ENCODE data around the gene ADGRL3. TPM values are rescaled to one million over a fixed set of nuclear protein-coding genes. Genes with fewer than 3 reads are reported as not detected.

The ADGRL3 gene
- total and polyA plus RNA-seq, 2 donors (not counting 1 experiment from before 2014, with no cell fraction given): under 0.01 to 0.05 TPM

GRCh38 chr4:61877893-61878292, 677.8 kb downstream of the ADGRL3 start:
- H3K4me2 ChIP-seq (ENCODE audit: extremely low read depth, insufficient read depth, low read length): no peak overlapping the region
- no peak overlapping the region for H2AFZ ChIP-seq (ENCODE audit: low read length)
- no peaks in the 10 kb centered on the region for H4K20me1 ChIP-seq (ENCODE audit: control insufficient read depth, extremely low read depth, insufficient read depth, low read length)
- no peak overlapping the region for H3K4me3 ChIP-seq (replicated peaks in 1 of 4; ENCODE audit: control extremely low read depth in 1 of 4, insufficient read depth in 1 of 4, low read depth in 3 of 4, low read length in 4 of 4)
- no peaks in the 10 kb centered on the region for H3K4me1 ChIP-seq (ENCODE audit: control insufficient read depth, extremely low read depth, insufficient read depth, low read length)
- no peak for DNase-seq (ENCODE audit: low read depth in 2 of 2)
- no peaks in the 10 kb centered on the region for H3K27me3 ChIP-seq (ENCODE audit: control insufficient read depth, insufficient read depth, low read length)
- no peak overlapping the region for H3K27ac ChIP-seq (ENCODE audit: insufficient read depth, low read length)
- H3K9ac ChIP-seq (ENCODE audit: insufficient read depth, low read length): no peak overlapping the region
- no peaks in the 10 kb centered on the region for H3K36me3 ChIP-seq (ENCODE audit: control insufficient read depth, insufficient read depth, low read length)
- H3K79me2 ChIP-seq (ENCODE audit: control insufficient read depth, insufficient read depth, low read length): no peaks in the 10 kb centered on the region
- H3K9me3 ChIP-seq (ENCODE audit: control insufficient read depth, insufficient read depth, low read depth, low read length): no peaks in the 10 kb centered on the region
- TF ChIP-seq EZH2 (IDR thresholded peaks at IDR 0.05; ENCODE audit: low read length, missing control alignments) (no peak), CTCF (conservative IDR thresholded peaks at IDR 0.05 in 1 of 2, IDR thresholded peaks at IDR 0.05 in 1 of 2; ENCODE audit: low read depth in 1 of 2, low read length in 2 of 2) (no peak)

GRCh38 chr4:61882381-61882780, 682.3 kb downstream of the ADGRL3 start:
- DNase-seq (ENCODE audit: low read depth in 2 of 2): no peak
- H3K9me3 ChIP-seq (ENCODE audit: control insufficient read depth, insufficient read depth, low read depth, low read length): no peaks in the 10 kb centered on the region

GRCh38 chr4:61886131-61886530, 686.0 kb downstream of the ADGRL3 start:
- no peaks in the 10 kb centered on the region for H3K79me2 ChIP-seq (ENCODE audit: control insufficient read depth, insufficient read depth, low read length)
- H2AFZ ChIP-seq (ENCODE audit: low read length): no peak overlapping the region
- H3K9ac ChIP-seq (ENCODE audit: insufficient read depth, low read length): no peak overlapping the region
- H3K4me1 ChIP-seq (ENCODE audit: control insufficient read depth, extremely low read depth, insufficient read depth, low read length): no peaks in the 10 kb centered on the region
- TF ChIP-seq CTCF (conservative IDR thresholded peaks at IDR 0.05 in 1 of 2, IDR thresholded peaks at IDR 0.05 in 1 of 2; ENCODE audit: low read depth in 1 of 2, low read length in 2 of 2): no peak
- peak in 1 of 2 donors; percentile 0 for DNase-seq (ENCODE audit: low read depth in 2 of 2)
- H3K36me3 ChIP-seq (ENCODE audit: control insufficient read depth, insufficient read depth, low read length): no peaks in the 10 kb centered on the region
- no peaks in the 10 kb centered on the region for H4K20me1 ChIP-seq (ENCODE audit: control insufficient read depth, extremely low read depth, insufficient read depth, low read length)
- H3K9me3 ChIP-seq (ENCODE audit: control insufficient read depth, insufficient read depth, low read depth, low read length): no peaks in the 10 kb centered on the region
- no peak overlapping the region for H3K4me3 ChIP-seq (replicated peaks in 1 of 4; ENCODE audit: control extremely low read depth in 1 of 4, insufficient read depth in 1 of 4, low read depth in 3 of 4, low read length in 4 of 4)
- no peak overlapping the region for H3K4me2 ChIP-seq (ENCODE audit: extremely low read depth, insufficient read depth, low read length)
- no peaks in the 10 kb centered on the region for H3K27me3 ChIP-seq (ENCODE audit: control insufficient read depth, insufficient read depth, low read length)
- no peak overlapping the region for H3K27ac ChIP-seq (ENCODE audit: insufficient read depth, low read length)

More at GRCh38 chr4:61882381-61882780, 682.3 kb downstream of the ADGRL3 start:
- no peak overlapping the region for H3K9ac ChIP-seq (ENCODE audit: insufficient read depth, low read length)
- H4K20me1 ChIP-seq (ENCODE audit: control insufficient read depth, extremely low read depth, insufficient read depth, low read length): no peaks in the 10 kb centered on the region
- H3K79me2 ChIP-seq (ENCODE audit: control insufficient read depth, insufficient read depth, low read length): no peaks in the 10 kb centered on the region
- no peak for TF ChIP-seq CTCF (conservative IDR thresholded peaks at IDR 0.05 in 1 of 2, IDR thresholded peaks at IDR 0.05 in 1 of 2; ENCODE audit: low read depth in 1 of 2, low read length in 2 of 2)
- TF ChIP-seq EZH2 (IDR thresholded peaks at IDR 0.05; ENCODE audit: low read length, missing control alignments): no peak
- H3K4me3 ChIP-seq (replicated peaks in 1 of 4; ENCODE audit: control extremely low read depth in 1 of 4, insufficient read depth in 1 of 4, low read depth in 3 of 4, low read length in 4 of 4): no peak overlapping the region
- H3K36me3 ChIP-seq (ENCODE audit: control insufficient read depth, insufficient read depth, low read length): no peaks in the 10 kb centered on the region
- no peaks in the 10 kb centered on the region for H3K4me1 ChIP-seq (ENCODE audit: control insufficient read depth, extremely low read depth, insufficient read depth, low read length)
- no peak overlapping the region for H3K27ac ChIP-seq (ENCODE audit: insufficient read depth, low read length)
- H3K27me3 ChIP-seq (ENCODE audit: control insufficient read depth, insufficient read depth, low read length): no peaks in the 10 kb centered on the region
- no peak overlapping the region for H2AFZ ChIP-seq (ENCODE audit: low read length)
- no peak overlapping the region for H3K4me2 ChIP-seq (ENCODE audit: extremely low read depth, insufficient read depth, low read length)
